MCF 10A (cell line): ENCODE measurements around the gene ETNK1. TPM values are rescaled to one million over a fixed set of nuclear protein-coding genes. Genes with fewer than 3 reads are reported as not detected.

Experiments used
- BruUV-seq: library from RNA; stranded (reverse); fragments of 400-500 nt; replicated peaks from 2 replicates; lab custom pipeline; 2021; lab: Mats Ljungman, UMichigan
- CTCF ChIA-PET: fragments of 300-600 bp; sonication (Branson Sonifier 250); formaldehyde crosslinking; extraction: SDS; loops from one replicate; lab custom pipeline; 2021; ENCODE audit warnings: antibody characterized with exemption, inconsistent platforms; lab: Yijun Ruan, JAX
- POLR2A ChIA-PET: fragments of 300-600, 350-650 bp; sonication (Branson Sonifier 250); formaldehyde crosslinking; extraction: SDS; loops from one replicate; lab custom pipeline; 2020; ENCODE audit warnings: antibody characterized with exemption, inconsistent platforms; lab: Yijun Ruan, JAX
- DNase-seq: peaks from one replicate; pipeline ENCODE4 v3.0.0-alpha.2; 2018; ENCODE audit not compliant: unreplicated experiment
- H3K27ac Mint-ChIP-seq: one replicate; pipeline ENCODE4 v1.8.0; 2022; ENCODE audit warnings: mild to moderate bottlenecking, low read depth, mixed read lengths; ENCODE audit not compliant: unreplicated experiment
- H3K27me3 Mint-ChIP-seq: one replicate; pipeline ENCODE4 v1.8.0; 2022; ENCODE audit warnings: mixed read lengths; ENCODE audit not compliant: insufficient read depth, unreplicated experiment
- H3K36me3 Mint-ChIP-seq: one replicate; pipeline ENCODE4 v1.8.0; 2022; ENCODE audit warnings: mild to moderate bottlenecking, moderate library complexity, mixed read lengths; ENCODE audit not compliant: insufficient read depth, unreplicated experiment
- H3K4me1 Mint-ChIP-seq: one replicate; pipeline ENCODE4 v1.8.0; 2022; ENCODE audit warnings: mixed read lengths; ENCODE audit not compliant: insufficient read depth, unreplicated experiment
- H3K4me3 Mint-ChIP-seq: one replicate; pipeline ENCODE4 v1.8.0; 2022; ENCODE audit warnings: mild to moderate bottlenecking, moderate library complexity, mixed read lengths; ENCODE audit not compliant: unreplicated experiment
- H3K9me3 Mint-ChIP-seq: one replicate; pipeline ENCODE4 v1.8.0; 2022; ENCODE audit warnings: mixed read lengths; ENCODE audit not compliant: unreplicated experiment
- intact Hi-C: fragments of 100-400 bp; cut with micrococcal nuclease; formaldehyde crosslinking; loops from 2 replicates; pipeline ENCODE4 v1.14.1; 2022
- total RNA-seq: library from RNA; stranded (reverse); gene quantifications from 2 replicates; pipeline ENCODE4 v1.2.3, GENCODE V29; 2022
- TF ChIP-seq, protein P1 (sequence below): fragments of 200-600 bp; IDR thresholded peaks from one replicate; pipeline ENCODE4 v1.8.0; 2022; ENCODE audit warnings: antibody characterized with exemption, mild to moderate bottlenecking; ENCODE audit not compliant: unreplicated experiment

ETNK1 gene
- total RNA-seq, 1 experiment from 2014 or later, result 38.3 TPM

GRCh38 chr12:22598141-22598762, 26.7 kb upstream of the ETNK1 start:
- intact Hi-C loops, result no loop called here
- Mint-ChIP-seq H3K27ac (no peak overlapping the region), H3K4me3 (no peak overlapping the region), H3K4me1 (no peaks in the 10 kb centered on the region), H3K36me3 (peaks cover 5% of the 10 kb centered on the region), H3K9me3 (no peaks in the 10 kb centered on the region), H3K27me3 (no peaks in the 10 kb centered on the region)
- TF ChIP-seq, protein P1, sequence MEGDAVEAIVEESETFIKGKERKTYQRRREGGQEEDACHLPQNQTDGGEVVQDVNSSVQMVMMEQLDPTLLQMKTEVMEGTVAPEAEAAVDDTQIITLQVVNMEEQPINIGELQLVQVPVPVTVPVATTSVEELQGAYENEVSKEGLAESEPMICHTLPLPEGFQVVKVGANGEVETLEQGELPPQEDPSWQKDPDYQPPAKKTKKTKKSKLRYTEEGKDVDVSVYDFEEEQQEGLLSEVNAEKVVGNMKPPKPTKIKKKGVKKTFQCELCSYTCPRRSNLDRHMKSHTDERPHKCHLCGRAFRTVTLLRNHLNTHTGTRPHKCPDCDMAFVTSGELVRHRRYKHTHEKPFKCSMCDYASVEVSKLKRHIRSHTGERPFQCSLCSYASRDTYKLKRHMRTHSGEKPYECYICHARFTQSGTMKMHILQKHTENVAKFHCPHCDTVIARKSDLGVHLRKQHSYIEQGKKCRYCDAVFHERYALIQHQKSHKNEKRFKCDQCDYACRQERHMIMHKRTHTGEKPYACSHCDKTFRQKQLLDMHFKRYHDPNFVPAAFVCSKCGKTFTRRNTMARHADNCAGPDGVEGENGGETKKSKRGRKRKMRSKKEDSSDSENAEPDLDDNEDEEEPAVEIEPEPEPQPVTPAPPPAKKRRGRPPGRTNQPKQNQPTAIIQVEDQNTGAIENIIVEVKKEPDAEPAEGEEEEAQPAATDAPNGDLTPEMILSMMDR, result no peak
- ChIA-PET CTCF (no interaction called here), POLR2A (no interaction called here)
- no TSS peak for BruUV-seq
- no peak for DNase-seq

DNA sequence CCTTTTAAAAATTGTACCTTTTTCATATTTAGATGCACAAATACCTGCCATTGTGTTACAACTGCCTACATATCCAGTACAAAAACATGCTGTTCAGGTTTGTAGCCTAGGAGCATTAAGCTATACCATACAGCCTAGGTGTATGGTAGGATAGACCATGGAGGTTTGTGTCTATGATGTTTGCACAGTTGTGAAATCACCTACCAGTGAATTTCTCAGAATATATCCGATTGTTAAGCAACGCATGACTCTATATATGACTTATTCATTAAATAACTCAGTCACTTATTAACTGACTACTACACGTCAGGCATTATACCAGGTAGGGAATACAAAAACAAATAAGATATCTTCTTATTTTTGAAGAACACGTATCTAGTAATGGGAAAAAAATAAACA, 26.2 kb upstream of the ETNK1 start:
- Mint-ChIP-seq H3K4me3 (no peak overlapping the region), H3K27me3 (no peaks in the 10 kb centered on the region), H3K4me1 (no peaks in the 10 kb centered on the region), H3K27ac (no peak overlapping the region), H3K9me3 (no peaks in the 10 kb centered on the region), H3K36me3 (peaks cover 3% of the 10 kb centered on the region)
- TF ChIP-seq, protein P1, result no peak
- no TSS peak for BruUV-seq
- no peak for DNase-seq
- POLR2A ChIA-PET, result no interaction called here
- CTCF ChIA-PET, result no interaction called here
- intact Hi-C loops, result no loop called here

- TF ChIP-seq, protein P1, result no peak
- no TSS peak for BruUV-seq
- CTCF ChIA-PET, result interaction anchor here (0.8 kb wide), 1 partner anchor 32 kb away, joined by 3 read pairs; no protein-coding TSS in a partner anchor
- Mint-ChIP-seq H3K4me3 (no peak overlapping the region), H3K9me3 (no peaks in the 10 kb centered on the region), H3K36me3 (no peaks in the 10 kb centered on the region), H3K27ac (no peak overlapping the region), H3K27me3 (no peaks in the 10 kb centered on the region), H3K4me1 (no peaks in the 10 kb centered on the region)
- DNase-seq, result no peak
- POLR2A ChIA-PET, result interaction anchor here (0.6 kb wide), 1 partner anchor 17 kb away, joined by 3 read pairs; no protein-coding TSS in a partner anchor
- intact Hi-C loops, result no loop called here
Measured at GRCh38 chr12:22600181-22600580, 24.8 kb upstream of the ETNK1 start.

- H3K4me1 Mint-ChIP-seq, result no peaks in the 10 kb centered on the region
- peaks cover 2% of the 10 kb centered on the region for H3K9me3 Mint-ChIP-seq
- TF ChIP-seq, protein P1, result no peak
- H3K4me3 Mint-ChIP-seq, result no peak overlapping the region
- POLR2A ChIA-PET, result no interaction called here
- H3K36me3 Mint-ChIP-seq, result no peaks in the 10 kb centered on the region
- no peaks in the 10 kb centered on the region for H3K27me3 Mint-ChIP-seq
- intact Hi-C loops, result no loop called here
- CTCF ChIA-PET, result no interaction called here
- DNase-seq, result no peak
- no TSS peak for BruUV-seq
- H3K27ac Mint-ChIP-seq, result no peak overlapping the region
Measured at GRCh38 chr12:22609501-22609900, 15.5 kb upstream of the ETNK1 start.
